ENCODE data around the gene OR10K2. TPM values are rescaled to one million over a fixed set of nuclear protein-coding genes. Genes with fewer than 3 reads are reported as not detected.

The OR10K2 gene
- total and polyA plus RNA-seq, 9 of the 15 experiments (the other 6 are each of a cell fraction or from before 2014, with no cell fraction given) = not detected

- no peaks in the 10 kb centered on the region for H4K20me1 ChIP-seq (replicated peaks; ENCODE audit: control insufficient read depth, insufficient read depth, low read length)
- no peaks in the 10 kb centered on the region for H3K9me3 ChIP-seq (replicated peaks; ENCODE audit: control insufficient read depth, insufficient read depth, low read depth, low read length)
- no peak for FAIRE-seq
- no peaks in the 10 kb centered on the region for H3K4me1 ChIP-seq (replicated peaks in 1 of 2; ENCODE audit: control insufficient read depth in 2 of 2, insufficient read depth in 2 of 2, low read length in 2 of 2)
- H3K4me2 ChIP-seq (ENCODE audit: insufficient read depth, low read length) = no peak overlapping the region
- H3K79me2 ChIP-seq (ENCODE audit: control insufficient read depth, insufficient read depth, low read length) = no peaks in the 10 kb centered on the region
- BruUV-seq (replicated peaks) = no TSS peak
- H2AFZ ChIP-seq (ENCODE audit: low read depth, low read length) = no peak overlapping the region
- no peak for DNase-seq (ENCODE audit: extremely low read depth in 1 of 4, low spot score in 3 of 4)
- no peak overlapping the region for H3K9ac ChIP-seq (ENCODE audit: insufficient read depth in 1 of 2, low read depth in 2 of 2, low read length in 2 of 2)
- H3K9me1 ChIP-seq (ENCODE audit: control insufficient read depth, insufficient read depth, low read length) = no peaks in the 10 kb centered on the region
- ChIA-PET POLR2A (no interaction called here), CTCF (ENCODE audit: low intra/inter-chr PET ratio) (no interaction called here)
- TF ChIP-seq, protein P1, sequence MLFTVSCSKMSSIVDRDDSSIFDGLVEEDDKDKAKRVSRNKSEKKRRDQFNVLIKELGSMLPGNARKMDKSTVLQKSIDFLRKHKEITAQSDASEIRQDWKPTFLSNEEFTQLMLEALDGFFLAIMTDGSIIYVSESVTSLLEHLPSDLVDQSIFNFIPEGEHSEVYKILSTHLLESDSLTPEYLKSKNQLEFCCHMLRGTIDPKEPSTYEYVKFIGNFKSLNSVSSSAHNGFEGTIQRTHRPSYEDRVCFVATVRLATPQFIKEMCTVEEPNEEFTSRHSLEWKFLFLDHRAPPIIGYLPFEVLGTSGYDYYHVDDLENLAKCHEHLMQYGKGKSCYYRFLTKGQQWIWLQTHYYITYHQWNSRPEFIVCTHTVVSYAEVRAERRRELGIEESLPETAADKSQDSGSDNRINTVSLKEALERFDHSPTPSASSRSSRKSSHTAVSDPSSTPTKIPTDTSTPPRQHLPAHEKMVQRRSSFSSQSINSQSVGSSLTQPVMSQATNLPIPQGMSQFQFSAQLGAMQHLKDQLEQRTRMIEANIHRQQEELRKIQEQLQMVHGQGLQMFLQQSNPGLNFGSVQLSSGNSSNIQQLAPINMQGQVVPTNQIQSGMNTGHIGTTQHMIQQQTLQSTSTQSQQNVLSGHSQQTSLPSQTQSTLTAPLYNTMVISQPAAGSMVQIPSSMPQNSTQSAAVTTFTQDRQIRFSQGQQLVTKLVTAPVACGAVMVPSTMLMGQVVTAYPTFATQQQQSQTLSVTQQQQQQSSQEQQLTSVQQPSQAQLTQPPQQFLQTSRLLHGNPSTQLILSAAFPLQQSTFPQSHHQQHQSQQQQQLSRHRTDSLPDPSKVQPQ (CRISPR knock-in tag; IDR thresholded peaks at IDR 0.05; ENCODE audit: borderline replicate concordance) = no peak
- TF ChIP-seq ARHGAP35 (IDR thresholded peaks at IDR 0.05; ENCODE audit: partially characterized antibody) = no peak
- TF ChIP-seq, protein P2, sequence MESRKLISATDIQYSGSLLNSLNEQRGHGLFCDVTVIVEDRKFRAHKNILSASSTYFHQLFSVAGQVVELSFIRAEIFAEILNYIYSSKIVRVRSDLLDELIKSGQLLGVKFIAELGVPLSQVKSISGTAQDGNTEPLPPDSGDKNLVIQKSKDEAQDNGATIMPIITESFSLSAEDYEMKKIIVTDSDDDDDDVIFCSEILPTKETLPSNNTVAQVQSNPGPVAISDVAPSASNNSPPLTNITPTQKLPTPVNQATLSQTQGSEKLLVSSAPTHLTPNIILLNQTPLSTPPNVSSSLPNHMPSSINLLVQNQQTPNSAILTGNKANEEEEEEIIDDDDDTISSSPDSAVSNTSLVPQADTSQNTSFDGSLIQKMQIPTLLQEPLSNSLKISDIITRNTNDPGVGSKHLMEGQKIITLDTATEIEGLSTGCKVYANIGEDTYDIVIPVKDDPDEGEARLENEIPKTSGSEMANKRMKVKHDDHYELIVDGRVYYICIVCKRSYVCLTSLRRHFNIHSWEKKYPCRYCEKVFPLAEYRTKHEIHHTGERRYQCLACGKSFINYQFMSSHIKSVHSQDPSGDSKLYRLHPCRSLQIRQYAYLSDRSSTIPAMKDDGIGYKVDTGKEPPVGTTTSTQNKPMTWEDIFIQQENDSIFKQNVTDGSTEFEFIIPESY (CRISPR knock-in tag; IDR thresholded peaks at IDR 0.05) = no peak
- no peak for TF ChIP-seq PHB (CRISPR knock-in tag; IDR thresholded peaks at IDR 0.05)
- no peak for TF ChIP-seq ZZZ3 (IDR thresholded peaks at IDR 0.05)
- TF ChIP-seq MXD1 (CRISPR knock-in tag; IDR thresholded peaks at IDR 0.05; ENCODE audit: borderline replicate concordance, poor library complexity, severe bottlenecking) = no peak
- no peak for TF ChIP-seq FOXM1 (IDR thresholded peaks at IDR 0.05; ENCODE audit: low read depth)
- TF ChIP-seq FOXM1 (CRISPR knock-in tag; IDR thresholded peaks at IDR 0.05; ENCODE audit: low read depth) = no peak
- in situ Hi-C loops (cut with MboI) = no loop called here
- H3K27ac ChIP-seq (ENCODE audit: extremely low read depth, low read depth, low read length) = no peak overlapping the region
- no peaks in the 10 kb centered on the region for H3K36me3 ChIP-seq (ENCODE audit: control insufficient read depth, insufficient read depth, low read length)
- H3K27me3 ChIP-seq (ENCODE audit: control insufficient read depth in 2 of 2, insufficient read depth in 2 of 2, low read length in 2 of 2) = no peaks in the 10 kb centered on the region
- H3K4me3 ChIP-seq = no peak overlapping the region
- 2% methylated on average over 3 of the region's 3 CpGs for WGBS (ENCODE audit: insufficient coverage, low coverage, missing lambda C conversion rate)
- intact Hi-C loops (cut with micrococcal nuclease) = no loop called here
- ATAC-seq = no peak
Observed at GRCh38 chr1:158396646-158397045, 29.4 kb downstream of the OR10K2 start.
